WERI-Rb-1 (cell line): ENCODE measurements around the gene RBM15B.
"Not testable (repeated sequence)": the region's sequence is repeated elsewhere in the genome, so short reads cannot be mapped to it uniquely, and the experiment has no call there.

Experiments used
- DNase-seq: peaks from one replicate; pipeline ENCODE4 v3.0.0-alpha.2; 2020
- H3K27ac ChIP-seq: fragments of 250-450 bp; sonication (Bioruptor Pico); 2 replicates; pipeline ENCODE4 v1.5.1; 2020; ENCODE audit warnings: mild to moderate bottlenecking, moderate library complexity
- H3K27me3 ChIP-seq: fragments of 250-450 bp; sonication (Bioruptor Pico); 2 replicates; pipeline ENCODE4 v1.5.1; 2021; ENCODE audit warnings: mild to moderate bottlenecking, low read depth, moderate library complexity; ENCODE audit not compliant: insufficient read depth, severe bottlenecking
- H3K36me3 ChIP-seq: fragments of 250-450 bp; sonication (Bioruptor Pico); 2 replicates; pipeline ENCODE4 v1.5.1; 2020; ENCODE audit warnings: mild to moderate bottlenecking, moderate library complexity
- H3K4me3 ChIP-seq: 2 replicates; pipeline ENCODE4 v1.5.1; 2011; ENCODE audit warnings: low read depth, mild to moderate bottlenecking, control low read depth, low read length
- H3K9me3 ChIP-seq: fragments of 250-450 bp; sonication (Bioruptor Pico); 2 replicates; pipeline ENCODE4 v1.5.1; 2021; ENCODE audit warnings: mild to moderate bottlenecking, moderate library complexity; ENCODE audit not compliant: severe bottlenecking
- CTCF ChIP-seq: IDR thresholded peaks from 2 replicates; pipeline ENCODE4 v1.5.1; 2011; ENCODE audit warnings: low read depth, mild to moderate bottlenecking, control low read depth, inconsistent platforms, low read length

The RBM15B gene

GRCh38 chr3:51384055-51384725 is 6.9 kb upstream of the RBM15B start:
- no peak for DNase-seq
- Histone ChIP-seq H3K36me3 (peaks cover 41% of the 10 kb centered on the region), H3K27ac (peak overlapping the region; percentile 99), H3K9me3 (no peaks in the 10 kb centered on the region), H3K27me3 (no peaks in the 10 kb centered on the region), H3K4me3 (peak overlapping the region; percentile 79)
- no peak for TF ChIP-seq CTCF

- H3K36me3 ChIP-seq, result peaks cover 48% of the 10 kb centered on the region
- H3K9me3 ChIP-seq, result no peaks in the 10 kb centered on the region
- no peaks in the 10 kb centered on the region for H3K27me3 ChIP-seq
- H3K4me3 ChIP-seq, result peak within 1 kb of the TSS; percentile 79
- DNase-seq, result peak; percentile 98
- TF ChIP-seq CTCF, result no peak
- H3K27ac ChIP-seq, result peak within 1 kb of the TSS; percentile 99
Measured at GRCh38 chr3:51384726-51385473, 6.2 kb upstream of the RBM15B start, which contains the start of gene MANF. Gene MANF (plus strand): TSS chr3:51385291. CDS start chr3:51385343, 52 bp downstream.

GRCh38 chr3:51385621-51386091 is 5.4 kb upstream of the RBM15B start:
- no peak for TF ChIP-seq CTCF
- Histone ChIP-seq H3K9me3 (no peaks in the 10 kb centered on the region), H3K27ac (peak overlapping the region; percentile 99), H3K36me3 (peaks cover 54% of the 10 kb centered on the region), H3K4me3 (peak overlapping the region; percentile 79), H3K27me3 (no peaks in the 10 kb centered on the region)
- no peak for DNase-seq

- H3K9me3 ChIP-seq, result no peaks in the 10 kb centered on the region
- H3K27ac ChIP-seq, result peak overlapping the region; percentile 99
- DNase-seq, result no peak
- peaks cover 54% of the 10 kb centered on the region for H3K36me3 ChIP-seq
- no peaks in the 10 kb centered on the region for H3K27me3 ChIP-seq
- TF ChIP-seq CTCF, result no peak
- H3K4me3 ChIP-seq, result peak overlapping the region; percentile 79
Measured at GRCh38 chr3:51386159-51386851, 4.8 kb upstream of the RBM15B start.

- H3K36me3 ChIP-seq, result peaks cover 57% of the 10 kb centered on the region
- no peak for TF ChIP-seq CTCF
- H3K4me3 ChIP-seq, result no peak overlapping the region
- DNase-seq, result no peak
- H3K27ac ChIP-seq, result no peak overlapping the region
- H3K9me3 ChIP-seq, result no peaks in the 10 kb centered on the region
- H3K27me3 ChIP-seq, result no peaks in the 10 kb centered on the region
Measured at GRCh38 chr3:51386852-51387229, 4.2 kb upstream of the RBM15B start.

- H3K27me3 ChIP-seq, H3K27ac ChIP-seq, DNase-seq, H3K9me3 ChIP-seq, H3K4me3 ChIP-seq: not testable (repeated sequence)
- peaks cover 61% of the 10 kb centered on the region for H3K36me3 ChIP-seq
Measured at GRCh38 chr3:51387281-51387680, 3.8 kb upstream of the RBM15B start.
